HG03432 (cell line): ENCODE data around the gene SORCS2.
"Not testable (repeated sequence)": the region's sequence is repeated elsewhere in the genome, so short reads cannot be mapped to it uniquely, and the experiment has no call there.

ENCODE experiments used
- ATAC-seq: cut with Tn5 transposase; IDR thresholded peaks from one replicate; pipeline ENCODE4 v1.9.1; 2021; ENCODE audit warnings: mild to moderate bottlenecking, moderate library complexity; ENCODE audit not compliant: unreplicated experiment

Gene SORCS2

GRCh38 chr4:7159923-7160322, 32.4 kb upstream of the SORCS2 start:
- no peak for ATAC-seq

GRCh38 chr4:7160439-7160838, 31.9 kb upstream of the SORCS2 start:
- no peak for ATAC-seq

GRCh38 chr4:7160951-7161440, 31.3 kb upstream of the SORCS2 start:
- no peak for ATAC-seq

DNA sequence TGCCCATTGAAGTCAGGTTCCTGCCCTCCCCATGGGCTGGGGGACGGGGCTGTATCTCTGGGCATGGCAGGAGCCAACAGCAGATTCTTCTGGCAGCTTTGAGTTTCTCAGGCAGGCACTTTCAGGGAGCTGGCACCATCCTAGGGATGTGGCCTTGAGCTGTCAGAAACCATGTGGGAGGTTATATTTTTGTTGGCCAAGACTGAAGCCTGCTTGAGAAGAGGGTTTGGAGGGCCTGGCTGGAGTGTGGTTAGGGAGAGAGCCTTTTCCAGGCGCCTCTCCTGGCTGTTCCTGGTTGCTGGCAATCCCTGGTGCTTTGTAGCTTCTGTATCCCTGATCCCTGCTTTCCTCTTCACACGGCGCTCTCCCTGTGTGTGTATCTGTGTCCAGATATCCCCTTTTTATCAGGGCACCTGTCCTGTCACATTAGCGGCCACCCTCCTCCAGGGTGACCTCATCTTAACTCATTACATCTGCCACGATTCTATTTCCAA, 30.6 kb upstream of the SORCS2 start:
- no peak for ATAC-seq

DNA sequence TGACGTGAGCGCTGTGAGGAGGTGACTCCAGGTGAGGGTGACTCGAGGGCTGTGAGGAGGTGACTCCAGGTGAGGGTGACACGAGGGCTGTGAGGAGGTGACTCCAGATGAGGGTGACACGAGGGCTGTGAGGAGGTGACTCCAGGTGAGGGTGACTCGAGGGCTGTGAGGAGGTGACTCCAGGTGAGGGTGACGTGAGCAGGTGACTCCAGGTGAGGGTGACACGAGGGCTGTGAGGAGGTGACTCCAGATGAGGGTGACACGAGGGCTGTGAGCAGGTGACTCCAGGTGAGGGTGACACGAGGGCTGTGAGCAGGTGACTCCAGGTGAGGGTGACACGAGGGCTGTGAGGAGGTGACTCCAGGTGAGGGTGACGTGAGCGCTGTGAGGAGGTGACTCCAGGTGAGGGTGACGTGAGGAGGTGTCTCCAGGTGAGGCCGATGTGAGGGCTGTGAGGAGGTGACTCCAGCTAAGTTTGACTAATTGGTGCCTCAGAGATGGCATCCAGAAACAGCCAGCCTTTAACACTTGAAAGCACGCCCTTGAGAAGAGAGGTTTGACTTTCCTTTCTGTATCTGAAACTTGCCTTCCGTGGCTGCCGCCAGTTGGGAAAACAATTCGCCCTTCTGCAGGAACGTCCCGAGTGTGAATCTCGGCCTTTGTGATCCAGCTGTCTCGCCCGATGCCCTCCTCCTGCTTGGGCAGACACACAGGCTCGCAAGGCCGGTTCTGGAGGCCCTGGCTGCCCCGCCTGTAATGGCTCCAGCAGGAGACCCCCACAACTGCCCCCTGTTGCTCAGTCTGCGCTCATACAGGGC, 27.1 kb upstream of the SORCS2 start:
- not testable (repeated sequence) for ATAC-seq

DNA sequence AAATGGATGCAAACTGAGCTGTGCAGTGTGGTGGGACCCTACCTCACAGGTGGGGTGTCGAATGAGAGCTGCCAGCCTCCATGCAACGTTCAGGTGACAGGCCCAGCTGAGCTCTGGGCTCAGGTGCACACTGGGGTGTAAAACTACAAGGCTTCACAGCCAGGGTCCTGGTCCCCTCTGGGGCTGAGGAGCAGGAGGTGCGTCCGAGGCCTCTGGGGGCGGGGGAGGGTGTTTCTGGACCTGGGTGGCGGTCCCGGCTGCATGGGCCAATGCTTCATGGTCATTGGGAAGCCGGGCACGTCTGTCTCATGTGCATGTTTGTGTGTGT, 26.5 kb upstream of the SORCS2 start:
- ATAC-seq: no peak

- no peak for ATAC-seq
These were observed 26.1 kb upstream of the SORCS2 start for GRCh38 chr4:7166237-7166636.

DNA sequence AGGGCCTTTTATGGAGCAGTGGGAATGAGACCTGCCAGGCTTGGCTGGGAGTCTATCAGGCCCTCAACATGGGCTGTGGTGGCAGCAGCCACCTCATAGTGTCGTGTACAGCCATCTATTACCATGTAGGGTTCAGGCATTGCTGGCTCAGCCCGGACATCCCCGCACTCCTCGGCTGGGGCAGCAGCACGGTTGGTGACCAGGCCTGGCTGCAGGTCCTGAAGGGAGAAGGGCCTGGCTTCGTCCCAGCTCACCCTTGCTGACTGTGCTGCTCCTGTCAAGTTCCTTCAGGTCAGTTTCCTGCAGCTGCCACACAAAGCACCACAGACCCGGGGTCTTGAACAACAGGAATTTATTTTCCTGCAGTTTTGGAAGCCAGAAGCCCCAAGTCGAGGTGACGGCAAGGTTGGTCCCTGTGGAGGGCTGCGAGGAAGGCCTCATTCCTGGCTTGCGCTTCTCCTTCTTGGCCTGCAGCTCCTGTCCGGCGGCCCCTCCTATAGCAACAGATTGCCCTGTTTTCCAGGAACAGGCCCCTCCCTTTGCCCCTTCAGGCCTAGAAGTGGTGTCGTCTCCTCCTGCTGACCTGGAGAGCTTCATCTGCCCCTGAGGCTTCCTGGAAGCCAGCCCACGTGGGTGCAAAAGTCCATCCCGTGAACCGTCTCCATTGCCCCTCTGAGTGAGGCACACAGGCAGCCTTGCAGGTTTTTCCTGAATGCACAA, 25.2 kb upstream of the SORCS2 start:
- no peak for ATAC-seq

DNA sequence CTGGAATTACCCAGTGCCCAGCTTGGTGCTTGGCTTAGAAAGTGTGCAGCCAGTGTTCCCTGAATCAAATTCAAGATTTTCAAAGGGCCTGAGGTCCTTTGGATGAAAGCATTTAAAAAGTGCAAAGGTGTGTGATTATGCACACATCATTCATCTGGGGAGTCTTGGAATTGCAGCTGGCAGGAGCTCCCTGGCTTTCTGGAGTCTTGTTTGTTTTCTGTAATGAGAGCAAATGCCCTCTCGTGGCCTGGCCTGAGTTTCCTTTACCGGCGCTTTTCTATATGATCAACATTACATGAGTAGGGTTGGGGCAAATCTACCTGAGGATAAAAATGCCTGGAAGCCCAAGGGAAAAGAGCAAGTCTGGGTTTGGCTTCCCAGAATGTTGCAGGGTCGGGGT, 24.6 kb upstream of the SORCS2 start:
- no peak for ATAC-seq

DNA sequence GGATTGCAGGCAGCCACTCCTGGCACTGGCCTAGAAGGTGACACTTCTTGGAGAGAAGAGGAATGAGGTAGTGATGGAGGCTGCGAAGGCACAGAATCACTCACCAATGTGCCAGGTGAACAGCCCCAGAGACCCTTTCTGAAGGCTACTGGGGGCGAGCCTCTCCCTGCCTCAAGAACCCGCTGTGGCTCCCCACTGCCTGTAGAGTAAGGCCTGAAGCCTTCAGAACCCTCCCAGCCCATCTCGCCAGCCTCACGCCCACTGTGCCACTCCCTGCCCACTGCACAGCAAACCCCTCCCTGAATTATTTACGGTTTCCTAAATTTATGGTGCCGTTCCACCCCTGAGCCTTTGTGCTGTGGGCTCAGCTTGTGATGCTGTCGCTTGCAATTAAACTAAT, 24.2 kb upstream of the SORCS2 start:
- ATAC-seq: no peak

DNA sequence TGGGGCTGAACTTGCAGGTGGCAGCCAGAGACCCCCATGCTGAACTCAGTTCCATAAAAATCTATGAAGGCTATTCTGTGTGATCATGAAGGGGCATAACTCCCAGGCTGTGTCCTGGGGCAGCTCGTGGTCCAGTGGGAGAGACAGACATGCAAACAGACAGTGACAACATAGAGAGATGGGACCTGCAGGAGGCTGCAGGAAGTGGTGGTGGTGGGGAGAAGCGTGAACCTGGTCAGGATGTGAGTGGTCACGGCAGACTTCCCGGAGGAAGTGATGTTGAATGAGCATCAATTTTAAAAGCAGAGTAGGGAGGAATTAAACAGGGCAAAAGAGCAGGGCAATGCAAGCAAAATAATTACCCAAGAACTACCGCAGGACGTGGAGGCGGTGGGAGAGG, 23.2 kb upstream of the SORCS2 start:
- ATAC-seq: no peak

GRCh38 chr4:7170012-7170411, 22.3 kb upstream of the SORCS2 start:
- ATAC-seq: no peak

DNA sequence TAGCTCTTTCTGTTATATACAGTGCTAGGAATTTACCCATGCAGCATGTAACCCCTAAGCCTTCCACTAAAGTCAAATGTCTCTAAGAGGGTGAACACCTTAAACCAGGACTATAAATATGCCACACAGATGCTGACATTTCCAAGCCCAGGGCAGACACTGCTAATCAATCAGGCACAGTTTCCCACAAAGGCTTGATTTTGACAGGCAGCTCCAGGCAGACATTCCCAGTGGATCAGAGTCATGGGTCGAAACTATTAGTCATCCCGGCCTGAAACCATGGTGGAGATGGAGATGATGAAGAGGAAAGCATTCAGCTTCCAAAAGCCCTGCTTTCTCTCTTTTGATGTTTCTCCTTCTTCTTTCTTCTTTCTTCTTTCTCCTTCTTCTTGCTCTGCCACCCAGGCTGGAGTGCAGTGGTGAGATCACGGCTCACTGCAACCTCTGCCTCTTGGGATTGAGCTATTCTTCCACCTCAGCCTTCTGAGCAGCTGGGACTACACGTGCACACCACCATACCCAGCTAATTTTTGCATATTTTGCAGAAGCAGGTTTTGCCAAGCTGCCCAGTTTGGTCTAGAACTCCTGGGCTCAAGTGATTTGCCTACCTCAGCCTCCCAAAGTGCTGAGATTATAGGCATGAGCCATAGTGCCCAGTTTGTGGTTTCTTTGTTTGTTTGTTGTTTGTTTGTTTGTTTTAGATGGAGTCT, 21.0 kb upstream of the SORCS2 start:
- ATAC-seq: no peak

- no peak for ATAC-seq
These were observed 19.8 kb upstream of the SORCS2 start for GRCh38 chr4:7172508-7172907.

- no peak for ATAC-seq
These were observed 19.4 kb upstream of the SORCS2 start for GRCh38 chr4:7172946-7173345.

DNA sequence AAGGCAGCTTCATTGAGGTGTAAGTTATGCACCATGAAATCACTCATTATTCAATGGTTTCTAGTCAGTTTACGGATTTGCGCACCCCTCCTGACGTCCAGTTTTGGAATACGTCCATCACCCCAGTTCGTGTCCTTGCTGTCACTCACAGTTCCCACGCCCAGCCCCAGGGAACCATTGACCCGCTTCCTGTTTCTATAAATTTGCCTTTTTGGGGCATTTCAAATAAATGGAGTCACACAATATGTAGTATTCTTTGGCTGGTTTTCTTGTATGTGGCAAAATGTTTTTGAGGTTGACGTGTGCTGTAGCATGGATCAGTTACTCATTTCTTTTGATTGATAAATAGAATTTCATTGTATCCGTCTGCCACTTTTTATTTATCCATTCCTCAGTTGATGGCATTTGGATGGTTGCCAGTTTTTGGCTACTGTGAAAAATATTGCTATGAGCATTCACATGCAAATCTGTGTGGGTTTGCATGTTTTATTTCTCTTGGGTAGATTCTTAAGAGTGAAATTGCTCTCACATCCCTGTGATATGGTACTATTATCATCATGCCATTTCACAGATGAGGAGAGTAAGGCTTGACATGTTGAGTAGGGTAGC, 18.4 kb upstream of the SORCS2 start:
- ATAC-seq: no peak

GRCh38 chr4:7179158-7179557, 13.2 kb upstream of the SORCS2 start:
- ATAC-seq: no peak

GRCh38 chr4:7180938-7181337, 11.4 kb upstream of the SORCS2 start:
- ATAC-seq: no peak

- ATAC-seq: no peak
These were observed 9.7 kb upstream of the SORCS2 start for GRCh38 chr4:7182616-7183015.

GRCh38 chr4:7183161-7183560, 9.2 kb upstream of the SORCS2 start:
- no peak for ATAC-seq

DNA sequence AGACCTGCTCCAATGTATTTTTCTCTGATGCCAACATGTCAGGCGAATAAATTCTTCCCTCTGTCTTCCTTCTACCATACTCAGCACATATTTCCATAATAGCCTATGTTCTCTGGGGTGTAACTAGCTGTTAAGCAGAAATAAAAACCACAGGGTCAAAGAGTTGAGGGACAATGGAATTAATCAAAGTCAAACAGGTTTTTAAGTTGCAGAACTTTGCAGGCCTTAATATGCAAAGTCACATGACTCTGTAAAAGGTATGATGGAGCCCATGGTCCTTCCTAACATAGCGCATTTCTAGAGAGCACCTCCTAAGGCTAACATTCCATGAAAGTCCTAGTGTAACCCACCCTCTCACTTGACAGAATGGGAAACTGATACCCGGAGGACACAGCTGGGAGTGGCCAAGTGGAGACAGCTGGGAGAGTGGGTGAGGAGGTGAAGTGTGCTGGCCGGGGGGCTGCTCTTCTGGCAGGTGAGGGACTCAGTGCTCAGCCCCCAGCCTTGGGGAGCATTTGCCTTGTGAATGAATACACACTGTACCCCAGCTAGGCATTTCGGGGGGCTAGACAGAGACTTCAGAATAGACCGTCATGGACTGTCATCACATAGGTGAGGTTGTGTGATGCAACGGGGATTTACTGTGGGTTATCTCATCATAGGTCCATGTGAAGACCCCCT, 8.4 kb upstream of the SORCS2 start:
- ATAC-seq: no peak
